Breast epithelium (tissue), 3 donors: ENCODE results near the gene SLC66A2.

Experiments
- POLR2A ChIP-seq: fragments of 450-650 bp; IDR thresholded peaks from one replicate; pipeline ENCODE4 v1.6.1; 2016; ENCODE audit warnings: antibody characterized with exemption, mild to moderate bottlenecking, moderate library complexity
- TF ChIP-seq, protein P1 (sequence below), 3 donors: fragments of 450-650 bp; IDR thresholded peaks; one replicate each; pipeline ENCODE4 v1.5.1; 2016 to 2017; ENCODE audit warnings: antibody characterized with exemption in 3 of 3, mild to moderate bottlenecking in 3 of 3, moderate library complexity in 3 of 3

DNA sequence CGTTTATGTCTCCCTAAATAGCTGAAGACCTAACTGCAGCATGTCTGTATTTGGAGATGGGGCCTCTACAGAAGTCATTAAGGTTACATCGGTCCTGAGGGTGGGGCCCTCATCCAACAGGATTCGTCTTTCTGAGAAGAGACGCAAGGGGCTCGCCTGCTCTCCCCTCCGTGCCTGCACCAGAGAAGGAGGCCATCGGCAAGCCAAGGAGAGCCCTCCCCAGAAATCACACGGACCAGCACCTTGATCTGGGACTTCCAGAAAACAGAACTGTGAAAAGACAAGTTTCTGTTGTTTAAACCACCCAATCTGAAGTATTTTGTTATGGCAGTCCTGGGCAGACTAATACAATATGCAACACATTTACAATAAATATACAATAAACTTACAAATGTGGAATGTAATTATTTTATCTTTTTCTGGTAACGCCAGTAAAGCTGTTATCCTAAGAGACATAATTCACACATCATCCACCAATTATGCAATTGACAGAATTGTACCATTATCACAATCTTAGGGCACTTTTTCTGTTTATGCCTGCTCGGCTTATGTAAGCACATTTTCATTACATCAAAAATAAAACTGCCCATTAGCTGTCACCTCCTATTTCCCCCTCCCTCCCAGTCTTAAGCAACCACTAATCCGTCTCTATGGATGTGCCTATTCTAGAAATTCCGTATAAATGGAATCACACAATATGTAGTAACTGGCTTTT is 19.1 kb upstream of the SLC66A2 start:
- TF ChIP-seq, protein P1, sequence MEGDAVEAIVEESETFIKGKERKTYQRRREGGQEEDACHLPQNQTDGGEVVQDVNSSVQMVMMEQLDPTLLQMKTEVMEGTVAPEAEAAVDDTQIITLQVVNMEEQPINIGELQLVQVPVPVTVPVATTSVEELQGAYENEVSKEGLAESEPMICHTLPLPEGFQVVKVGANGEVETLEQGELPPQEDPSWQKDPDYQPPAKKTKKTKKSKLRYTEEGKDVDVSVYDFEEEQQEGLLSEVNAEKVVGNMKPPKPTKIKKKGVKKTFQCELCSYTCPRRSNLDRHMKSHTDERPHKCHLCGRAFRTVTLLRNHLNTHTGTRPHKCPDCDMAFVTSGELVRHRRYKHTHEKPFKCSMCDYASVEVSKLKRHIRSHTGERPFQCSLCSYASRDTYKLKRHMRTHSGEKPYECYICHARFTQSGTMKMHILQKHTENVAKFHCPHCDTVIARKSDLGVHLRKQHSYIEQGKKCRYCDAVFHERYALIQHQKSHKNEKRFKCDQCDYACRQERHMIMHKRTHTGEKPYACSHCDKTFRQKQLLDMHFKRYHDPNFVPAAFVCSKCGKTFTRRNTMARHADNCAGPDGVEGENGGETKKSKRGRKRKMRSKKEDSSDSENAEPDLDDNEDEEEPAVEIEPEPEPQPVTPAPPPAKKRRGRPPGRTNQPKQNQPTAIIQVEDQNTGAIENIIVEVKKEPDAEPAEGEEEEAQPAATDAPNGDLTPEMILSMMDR (IDR thresholded peaks at IDR 0.05): no peak
- TF ChIP-seq POLR2A: no peak
